ENCODE measurements around the gene FRMD6.

- TF ChIP-seq SUZ12 (IDR thresholded peaks at IDR 0.05), result no peak
- no peak for TF ChIP-seq SP1 (IDR thresholded peaks at IDR 0.05)
- TF ChIP-seq BHLHE40 (IDR thresholded peaks at IDR 0.05; ENCODE audit: borderline replicate concordance), result no peak
- no peak for TF ChIP-seq FOXM1 (IDR thresholded peaks at IDR 0.05; ENCODE audit: borderline replicate concordance)
- TF ChIP-seq L3MBTL2 (conservative IDR thresholded peaks at IDR 0.05), result no peak
- no peak for TF ChIP-seq FOXA1 (IDR thresholded peaks at IDR 0.05)
- TF ChIP-seq NFRKB (IDR thresholded peaks at IDR 0.05), result no peak
Observed at GRCh38 chr14:51652168-51653078, 713 bp downstream of the FRMD6 start.
